Measurements from ENCODE around the gene TERT.

TERT gene

GRCh38 chr5:1215320-1216096 lies 79.4 kb downstream of the TERT start:
- DNase-seq = no peak

GRCh38 chr5:1214936-1215220 lies 80.0 kb downstream of the TERT start:
- no peak for DNase-seq

GRCh38 chr5:1214163-1214935 lies 80.5 kb downstream of the TERT start:
- DNase-seq = no peak

GRCh38 chr5:1213508-1214162 lies 81.2 kb downstream of the TERT start:
- no peak for DNase-seq

- DNase-seq = no peak
Measured at GRCh38 chr5:1212881-1213280, 82.0 kb downstream of the TERT start.

GRCh38 chr5:1212271-1212670 lies 82.6 kb downstream of the TERT start:
- DNase-seq = no peak

GRCh38 chr5:1211701-1212100 lies 83.2 kb downstream of the TERT start:
- no peak for DNase-seq

- no peak for DNase-seq
Measured at GRCh38 chr5:1210832-1211251, 84.0 kb downstream of the TERT start.

GRCh38 chr5:1209896-1210776 lies 84.7 kb downstream of the TERT start:
- DNase-seq = no peak

- no peak for DNase-seq
Measured at GRCh38 chr5:1209489-1209852, 85.4 kb downstream of the TERT start.

GRCh38 chr5:1208743-1209488 lies 86.0 kb downstream of the TERT start:
- DNase-seq = no peak

GRCh38 chr5:1208221-1208742 lies 86.6 kb downstream of the TERT start:
- no peak for DNase-seq

- no peak for DNase-seq
Measured at GRCh38 chr5:1207555-1207954, 87.3 kb downstream of the TERT start.

- no peak for DNase-seq
Measured at GRCh38 chr5:1206521-1207412, 88.1 kb downstream of the TERT start.

GRCh38 chr5:1205255-1206180 lies 89.3 kb downstream of the TERT start:
- DNase-seq = no peak

GRCh38 chr5:1204693-1205242 lies 90.1 kb downstream of the TERT start:
- DNase-seq = no peak

- no peak for DNase-seq
Measured at GRCh38 chr5:1203968-1204692, 90.7 kb downstream of the TERT start.

- no peak for DNase-seq
Measured at GRCh38 chr5:1203311-1203967, 91.4 kb downstream of the TERT start.

Data from CD4-positive, alpha-beta T cell treated with Interleukin-21 for 1 hour (primary cell).